GM10847 (cell line): Measurements from ENCODE around the gene BMX.

Experiments
- POLR2A ChIP-seq: IDR thresholded peaks from 2 replicates; pipeline ENCODE4 v1.6.1; 2011; ENCODE audit not compliant: insufficient read length; ENCODE audit errors: extremely low read depth

BMX gene

GRCh38 chrX:15579778-15580747 lies 79.5 kb downstream of the BMX start:
- no peak for TF ChIP-seq POLR2A

DNA sequence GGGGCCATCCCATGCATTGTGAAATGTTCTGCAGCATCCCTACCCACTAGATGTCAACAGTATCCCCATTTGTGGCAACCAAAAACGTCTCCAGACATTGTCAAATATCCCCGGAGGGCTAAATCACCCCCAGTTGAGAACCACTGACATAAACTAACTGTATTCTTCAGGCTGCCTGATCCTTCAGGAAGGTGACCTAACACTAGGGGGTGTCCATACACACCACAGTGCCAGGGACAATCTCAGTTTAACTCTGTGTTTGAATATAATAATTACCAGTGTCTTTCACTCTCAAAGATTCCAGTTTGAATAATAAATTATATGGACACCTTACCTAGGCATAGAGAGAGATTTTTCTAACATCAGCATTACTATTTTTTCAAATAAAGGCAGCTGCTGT lies 93.8 kb downstream of the BMX start:
- no peak for TF ChIP-seq POLR2A

DNA sequence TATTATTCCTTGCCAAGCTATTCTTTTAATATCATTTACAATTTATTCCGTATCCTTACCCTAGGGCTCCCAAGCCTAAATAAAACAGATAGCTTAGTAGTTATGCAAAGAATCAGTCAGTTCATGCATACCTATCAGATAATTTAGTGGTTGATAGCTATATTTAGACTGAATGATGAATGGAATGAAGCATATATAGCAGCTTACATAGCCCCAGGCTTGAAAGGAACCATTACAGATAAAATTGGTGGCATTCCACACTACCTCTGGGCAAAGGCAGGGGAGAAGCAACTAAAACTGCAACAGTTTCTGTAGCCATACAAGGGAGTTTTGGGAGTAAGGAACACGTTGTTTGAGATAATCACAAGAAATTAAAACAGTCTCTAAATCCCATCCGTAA lies 97.4 kb downstream of the BMX start:
- TF ChIP-seq POLR2A: no peak

DNA sequence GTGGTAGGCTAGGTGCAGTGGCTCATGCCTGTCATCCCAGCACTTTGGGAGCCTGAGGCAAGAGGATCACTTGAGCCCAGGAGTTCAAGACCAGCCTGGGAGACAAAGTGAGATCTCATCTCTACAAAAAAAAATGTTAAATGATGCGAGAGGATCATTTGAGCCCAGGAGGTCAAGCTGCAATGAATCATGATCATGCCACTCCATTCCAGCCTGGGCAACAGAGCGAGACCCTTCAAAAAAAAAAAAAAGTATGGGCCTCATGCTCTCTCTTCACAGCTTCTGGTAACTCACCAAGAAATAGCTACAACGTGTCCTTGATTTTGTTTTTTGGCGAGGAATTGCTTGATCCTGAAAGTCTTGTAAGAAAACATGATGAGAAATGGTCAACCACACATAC lies 98.9 kb downstream of the BMX start:
- no peak for TF ChIP-seq POLR2A

- TF ChIP-seq POLR2A: no peak
Observed at GRCh38 chrX:15600049-15600448, 99.4 kb downstream of the BMX start.

DNA sequence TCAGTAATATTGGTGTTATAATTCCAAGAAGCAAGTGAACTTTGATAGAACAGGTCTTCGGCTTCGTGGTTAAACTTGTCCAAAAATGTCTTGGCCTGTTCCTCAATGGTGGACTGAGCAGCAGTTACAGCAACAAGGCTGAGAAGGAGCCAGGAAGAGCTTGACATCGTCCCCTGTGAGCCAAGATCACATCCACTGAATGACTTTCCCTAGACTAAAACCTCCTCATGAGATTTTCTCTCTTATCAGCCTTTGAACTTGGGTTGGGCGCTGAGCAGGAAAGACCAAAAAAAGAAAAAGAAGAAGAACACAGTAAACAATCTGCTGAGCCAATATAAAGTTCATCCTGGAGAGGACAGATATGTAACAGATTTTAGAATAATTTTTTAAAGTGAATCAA lies 100.1 kb downstream of the BMX start, which contains the start of gene ACE2:
Gene ACE2, minus strand, starts transcription at position 216 of the 400 bp plus-strand sequence. Its CDS starts 49 bp downstream, at position 167.
- TF ChIP-seq POLR2A: no peak

DNA sequence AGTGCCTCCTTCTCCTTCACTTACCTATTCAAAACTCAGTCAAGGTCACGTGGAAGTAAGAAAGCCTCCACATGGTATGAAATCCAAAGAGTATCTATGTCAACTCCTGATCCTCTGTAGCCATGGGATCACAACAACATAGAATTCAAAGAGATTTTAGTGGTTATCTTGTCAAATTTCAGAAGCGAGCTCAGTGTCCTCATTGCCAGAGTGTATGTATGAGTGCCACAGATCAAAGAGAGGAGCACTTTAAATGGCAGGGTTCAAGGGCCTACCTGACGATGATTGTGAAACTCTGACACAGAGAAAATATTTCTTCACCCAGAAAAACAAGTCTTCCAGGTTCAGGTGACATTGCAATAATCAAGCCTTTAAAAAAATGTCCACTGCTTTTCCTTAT lies 101.3 kb downstream of the BMX start:
- no peak for TF ChIP-seq POLR2A

DNA sequence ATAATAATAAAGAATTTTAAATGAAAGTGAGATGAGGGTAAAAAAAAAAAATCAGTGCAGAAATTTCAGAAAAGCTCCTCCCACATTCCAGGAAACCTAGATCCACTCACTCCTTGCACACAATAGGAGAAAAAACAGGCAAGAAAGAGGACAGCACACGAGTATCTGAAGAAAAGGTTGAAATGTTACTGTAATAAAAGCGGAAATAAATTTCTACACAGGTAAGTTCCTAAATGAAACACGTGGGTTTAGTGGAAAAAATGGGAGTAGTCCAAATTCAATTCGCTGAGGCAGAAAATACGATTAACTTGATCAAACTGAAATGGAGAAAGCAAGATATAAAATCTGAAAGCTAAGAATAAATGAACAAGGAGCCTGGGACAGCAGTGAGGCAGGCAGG lies 102.2 kb downstream of the BMX start:
- no peak for TF ChIP-seq POLR2A

- no peak for TF ChIP-seq POLR2A
Observed at GRCh38 chrX:15605226-15605625, 104.6 kb downstream of the BMX start.
